ENCODE measurements around the gene SEMA4D.

GRCh38 chr9:89358376-89358916 lies 139.5 kb downstream of the SEMA4D start:
- TF ChIP-seq EZH2 (IDR thresholded peaks at IDR 0.05; ENCODE audit: borderline replicate concordance, low read length) (no peak), CTCF (IDR thresholded peaks at IDR 0.05; ENCODE audit: low read length) (no peak)

Measured in OCI-LY1 (cell line).